Activated CD4-positive, alpha-beta T cell treated with anti-CD3 and anti-CD28 coated beads, Interleukin-2, Interleukin-4, amounts not matched to agents 100 ng/mL and 50 ng/mL, durations not matched to agents 16 hours and 8 hours (primary cell): ENCODE data around the gene PSMG3.
"Not testable (repeated sequence)": the region's sequence is repeated elsewhere in the genome, so short reads cannot be mapped to it uniquely, and the experiment has no call there.

Experiments
- DNase-seq: peaks from one replicate; pipeline ENCODE4 v3.0.0-alpha.2; 2020; ENCODE audit warnings: low spot score

Gene PSMG3

GRCh38 chr7:1533547-1534329 lies 36.1 kb downstream of the PSMG3 start:
- peak; percentile 69 for DNase-seq

- DNase-seq, result no peak
Measured at GRCh38 chr7:1533255-1533546, 36.6 kb downstream of the PSMG3 start.

GRCh38 chr7:1532456-1533254 lies 37.2 kb downstream of the PSMG3 start:
- DNase-seq, result peak; percentile 66

- no peak for DNase-seq
Measured at GRCh38 chr7:1531979-1532455, 37.8 kb downstream of the PSMG3 start.

GRCh38 chr7:1531263-1531978 lies 38.4 kb downstream of the PSMG3 start:
- no peak for DNase-seq

- no peak for DNase-seq
Measured at GRCh38 chr7:1530946-1531262, 38.9 kb downstream of the PSMG3 start.

GRCh38 chr7:1529383-1530116 lies 40.3 kb downstream of the PSMG3 start:
- DNase-seq, result no peak

- no peak for DNase-seq
Measured at GRCh38 chr7:1526271-1526754, 43.5 kb downstream of the PSMG3 start.

- DNase-seq, result no peak
Measured at GRCh38 chr7:1525409-1525808, 44.4 kb downstream of the PSMG3 start.

- no peak for DNase-seq
Measured at GRCh38 chr7:1523844-1524243, 46.0 kb downstream of the PSMG3 start.

GRCh38 chr7:1523208-1523607 lies 46.6 kb downstream of the PSMG3 start:
- no peak for DNase-seq

GRCh38 chr7:1521456-1521855 lies 48.4 kb downstream of the PSMG3 start:
- DNase-seq, result no peak

- no peak for DNase-seq
Measured at GRCh38 chr7:1520539-1521234, 49.1 kb downstream of the PSMG3 start.

- DNase-seq, result not testable (repeated sequence)
Measured at GRCh38 chr7:1519322-1519922, 50.4 kb downstream of the PSMG3 start.
